B cell (primary cell): ENCODE measurements around the gene SPATA25.

Experiments
- CTCF ChIP-seq: fragments of 200-600 bp; IDR thresholded peaks from one replicate; pipeline ENCODE4 v1.8.0; 2022; ENCODE audit warnings: antibody characterized with exemption, mild to moderate bottlenecking
- EZH2 ChIP-seq: IDR thresholded peaks from 2 replicates; pipeline ENCODE4 v1.6.1; 2012; ENCODE audit warnings: borderline replicate concordance, low read depth, mild to moderate bottlenecking, moderate library complexity, low read length; ENCODE audit not compliant: insufficient read depth, poor library complexity, severe bottlenecking

- TF ChIP-seq CTCF (no peak), EZH2 (no peak)
Measured at GRCh38 chr20:45880988-45881788, 6.2 kb downstream of the SPATA25 start, which contains the start of gene ZSWIM1.
